NCI-H128 (cell line): Measurements from ENCODE around the gene MEAK7.
A peak's percentile ranks its signal among the peaks of the same experiment; 100 is the strongest.

ENCODE experiments used
- DNase-seq: peaks from one replicate; lab custom pipeline; 2025; ENCODE audit not compliant: unreplicated experiment; lab: John Stamatoyannopoulos, UW

The MEAK7 gene

GRCh38 chr16:84504420-84505248 lies at the start of gene MEAK7:
TSS of gene MEAK7 (minus strand) at chr16:84504659. CDS start at chr16:84498086, 6,573 bp downstream.
- DNase-seq = peak; percentile 83

GRCh38 chr16:84553873-84554399 lies 49.5 kb upstream of the MEAK7 start:
- DNase-seq = no peak

DNA sequence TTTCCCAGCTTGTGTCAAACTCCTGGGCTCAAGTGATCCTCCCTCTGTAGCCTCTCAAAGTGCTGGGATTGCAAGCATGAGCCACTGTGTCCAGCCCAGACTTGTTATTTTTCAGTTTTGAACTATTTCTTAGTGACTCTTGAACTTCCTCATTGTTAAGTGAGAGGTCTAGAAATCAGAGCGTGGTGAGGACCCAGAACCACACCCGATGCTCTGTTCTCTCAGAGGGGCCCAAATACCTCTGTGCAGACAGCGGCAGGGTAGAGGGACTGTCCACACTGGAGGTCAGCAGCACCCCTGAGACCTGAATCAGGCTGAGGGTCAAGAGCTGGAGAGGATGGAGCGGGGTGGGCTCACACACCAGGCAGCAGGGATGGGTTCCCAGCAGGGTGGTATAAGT lies 47.7 kb upstream of the MEAK7 start:
- DNase-seq = no peak

- DNase-seq = no peak
Observed at GRCh38 chr16:84550096-84550495, 45.6 kb upstream of the MEAK7 start.

GRCh38 chr16:84548971-84549844 lies 44.7 kb upstream of the MEAK7 start:
- DNase-seq = no peak

DNA sequence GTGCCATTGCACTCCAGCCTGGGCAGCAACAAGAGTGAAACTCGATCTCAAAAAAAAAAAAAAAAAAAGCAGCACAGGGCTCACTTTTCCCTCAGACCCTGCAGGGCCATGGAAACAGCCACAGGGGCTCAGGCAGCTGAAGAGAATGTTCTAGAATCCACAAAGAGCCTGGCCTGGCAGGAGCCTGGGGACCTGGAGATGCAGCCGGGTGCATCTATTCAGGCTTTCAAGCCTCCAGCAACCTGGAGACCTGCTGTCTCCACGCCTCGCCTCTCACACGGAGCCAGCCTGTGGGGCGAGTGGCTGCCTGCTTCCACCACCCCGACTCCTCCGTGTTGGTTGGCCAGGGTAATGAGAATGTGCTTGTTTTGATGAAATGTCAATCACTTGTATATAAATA lies 44.0 kb upstream of the MEAK7 start:
- no peak for DNase-seq

GRCh38 chr16:84547546-84548061 lies 43.1 kb upstream of the MEAK7 start:
- DNase-seq = no peak

- DNase-seq = no peak
Observed at GRCh38 chr16:84546669-84547545, 42.4 kb upstream of the MEAK7 start.

GRCh38 chr16:84545114-84545737 lies 40.8 kb upstream of the MEAK7 start:
- DNase-seq = no peak

GRCh38 chr16:84544031-84544773 lies 39.7 kb upstream of the MEAK7 start:
- DNase-seq = no peak

- no peak for DNase-seq
Observed at GRCh38 chr16:84543253-84543652, 38.8 kb upstream of the MEAK7 start.

DNA sequence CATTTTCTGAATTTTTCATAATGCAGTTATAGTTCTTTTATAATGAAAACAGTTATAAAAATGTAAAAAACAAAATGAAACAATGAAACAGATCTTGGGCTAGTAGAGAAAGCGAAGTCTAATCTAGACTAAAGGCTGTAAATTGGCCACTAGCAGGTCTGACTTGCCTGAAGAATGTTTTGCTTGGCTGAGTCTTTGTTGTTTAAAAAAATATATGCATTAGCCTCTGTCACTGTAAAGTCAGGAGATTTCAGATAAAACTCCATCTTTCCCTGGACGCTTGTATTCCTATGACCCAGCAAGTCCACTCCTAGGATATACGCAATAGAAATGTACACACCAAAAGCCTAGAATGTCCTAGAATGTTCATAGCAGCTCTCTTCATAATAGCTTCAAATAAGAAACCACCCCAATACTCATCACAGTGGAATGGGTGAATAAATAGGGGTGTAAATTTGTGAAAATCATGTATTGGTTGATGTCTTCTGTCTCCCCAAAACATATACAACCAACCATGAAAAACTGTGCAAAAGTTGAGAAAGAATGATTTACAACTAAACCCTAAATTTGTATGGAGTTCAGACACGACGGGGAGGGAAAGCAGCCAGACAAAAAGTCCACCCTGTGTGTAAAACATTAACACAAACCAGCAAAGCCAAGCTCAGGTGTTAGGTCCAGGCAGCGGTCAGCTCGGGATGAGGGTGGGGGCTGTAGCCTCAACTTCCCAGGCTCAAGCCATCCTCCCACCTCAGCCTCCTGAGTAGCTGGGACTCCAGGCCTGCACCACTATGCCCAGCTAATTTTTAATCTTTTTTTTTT lies 37.7 kb upstream of the MEAK7 start:
- no peak for DNase-seq

DNA sequence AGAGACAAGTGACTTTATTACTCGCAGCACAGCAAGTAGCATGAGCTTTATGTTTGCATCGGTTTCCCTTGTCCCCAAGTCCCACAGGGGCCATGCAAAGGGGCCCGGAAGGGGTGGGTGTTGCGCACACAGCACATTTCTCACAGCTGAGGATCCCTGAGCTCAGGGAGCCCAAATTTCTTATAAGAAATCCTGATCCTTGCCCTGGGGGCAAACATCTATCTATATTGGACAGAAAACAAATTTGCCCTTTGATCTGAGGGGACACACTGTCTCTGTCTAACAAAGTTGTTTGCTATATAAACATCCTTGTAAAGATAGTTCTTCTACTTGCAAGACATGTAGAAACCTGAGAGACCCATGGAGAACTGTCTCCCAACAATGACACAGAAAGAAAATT lies 35.7 kb upstream of the MEAK7 start:
- no peak for DNase-seq

GRCh38 chr16:84538222-84538840 lies 33.9 kb upstream of the MEAK7 start:
- DNase-seq = no peak

GRCh38 chr16:84537491-84538151 lies 33.2 kb upstream of the MEAK7 start:
- DNase-seq = no peak

GRCh38 chr16:84535851-84536250 lies 31.4 kb upstream of the MEAK7 start:
- DNase-seq = no peak

GRCh38 chr16:84535408-84535807 lies 30.9 kb upstream of the MEAK7 start:
- DNase-seq = no peak

- DNase-seq = no peak
Observed at GRCh38 chr16:84534815-84535214, 30.4 kb upstream of the MEAK7 start.
